ENCODE results near the gene ZMYND15. TPM values are rescaled to one million over a fixed set of nuclear protein-coding genes. Genes with fewer than 3 reads are reported as not detected.
A peak's percentile ranks its signal among the peaks of the same experiment; 100 is the strongest.
"Not testable (repeated sequence)": the region's sequence is repeated elsewhere in the genome, so short reads cannot be mapped to it uniquely, and the experiment has no call there.

Gene ZMYND15, protein sequence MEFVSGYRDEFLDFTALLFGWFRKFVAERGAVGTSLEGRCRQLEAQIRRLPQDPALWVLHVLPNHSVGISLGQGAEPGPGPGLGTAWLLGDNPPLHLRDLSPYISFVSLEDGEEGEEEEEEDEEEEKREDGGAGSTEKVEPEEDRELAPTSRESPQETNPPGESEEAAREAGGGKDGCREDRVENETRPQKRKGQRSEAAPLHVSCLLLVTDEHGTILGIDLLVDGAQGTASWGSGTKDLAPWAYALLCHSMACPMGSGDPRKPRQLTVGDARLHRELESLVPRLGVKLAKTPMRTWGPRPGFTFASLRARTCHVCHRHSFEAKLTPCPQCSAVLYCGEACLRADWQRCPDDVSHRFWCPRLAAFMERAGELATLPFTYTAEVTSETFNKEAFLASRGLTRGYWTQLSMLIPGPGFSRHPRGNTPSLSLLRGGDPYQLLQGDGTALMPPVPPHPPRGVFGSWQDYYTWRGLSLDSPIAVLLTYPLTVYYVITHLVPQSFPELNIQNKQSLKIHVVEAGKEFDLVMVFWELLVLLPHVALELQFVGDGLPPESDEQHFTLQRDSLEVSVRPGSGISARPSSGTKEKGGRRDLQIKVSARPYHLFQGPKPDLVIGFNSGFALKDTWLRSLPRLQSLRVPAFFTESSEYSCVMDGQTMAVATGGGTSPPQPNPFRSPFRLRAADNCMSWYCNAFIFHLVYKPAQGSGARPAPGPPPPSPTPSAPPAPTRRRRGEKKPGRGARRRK
- total RNA-seq = 5.3 TPM

DNA sequence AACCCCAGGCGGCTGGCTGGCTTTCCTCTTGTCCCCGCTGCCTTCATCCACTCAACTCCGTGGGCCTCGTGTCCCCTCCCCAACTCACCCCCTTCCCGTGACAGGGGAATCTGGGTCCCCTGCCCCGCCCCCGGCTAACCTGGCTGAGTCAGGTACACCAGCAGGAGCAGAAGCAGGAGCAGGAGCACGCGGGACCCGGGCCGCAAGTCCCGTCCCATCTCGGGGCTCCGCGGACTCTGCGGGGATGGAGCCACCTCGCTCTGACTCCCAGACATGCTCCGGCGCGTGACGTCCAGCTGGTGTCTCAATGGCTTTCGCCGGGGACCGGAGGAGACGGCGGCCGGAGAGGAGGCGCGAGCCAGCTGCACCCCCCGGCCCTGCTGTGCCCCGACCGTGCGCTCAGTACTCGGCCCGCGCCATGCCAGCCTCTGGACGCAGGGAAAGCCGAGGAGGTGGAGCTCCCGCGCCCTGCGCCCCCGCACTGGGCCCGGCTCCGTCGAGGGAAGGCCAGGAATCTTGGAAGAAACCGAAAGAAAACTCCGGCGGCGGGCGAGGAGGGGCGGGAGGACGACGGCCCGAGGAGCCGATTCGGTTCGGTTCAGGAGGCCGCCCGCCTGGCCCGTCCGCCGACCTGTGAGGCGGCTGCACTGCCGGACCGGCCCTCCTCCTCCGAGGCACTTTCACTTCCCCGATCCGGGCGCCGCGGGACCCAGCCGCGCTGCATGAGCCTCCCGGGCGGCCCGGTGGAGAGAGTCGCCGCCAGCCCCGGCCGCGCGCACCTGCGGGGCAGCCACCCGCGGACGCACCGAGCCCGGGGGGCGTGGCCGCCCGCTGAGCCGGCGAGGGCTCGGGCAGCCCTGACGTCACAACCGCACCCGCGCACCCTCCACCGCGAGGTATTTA lies at the start of gene ZMYND15, which contains the start of gene CXCL16:
ZMYND15 (plus strand) TSS at position 712 of the 903 bp plus-strand sequence. CDS start 716 bp downstream, outside the sequence.
CXCL16 (minus strand) TSS at position 807 of the 903 bp plus-strand sequence; CDS start at position 218, 589 bp downstream.
- peak; percentile 48 for DNase-seq (ENCODE audit: low spot score)

DNA sequence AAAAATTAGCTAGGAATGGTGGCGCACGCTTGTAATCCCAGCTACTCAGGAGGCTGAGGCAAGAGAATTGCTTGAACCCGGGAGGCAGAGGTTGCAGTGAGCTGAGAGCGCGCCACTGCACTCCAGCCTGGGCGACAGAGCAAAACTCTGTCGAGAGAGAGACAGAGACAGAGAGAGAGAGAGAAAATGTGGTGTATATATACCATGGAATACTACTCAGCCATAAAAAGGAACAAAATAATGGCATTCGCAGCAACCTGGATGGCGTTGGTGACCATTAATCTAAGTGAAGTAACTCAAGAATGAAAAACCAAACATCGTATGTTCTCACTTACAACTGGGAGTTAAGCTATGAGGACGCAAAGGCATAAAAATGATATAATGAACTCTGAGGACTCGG lies 49.8 kb upstream of the ZMYND15 start:
- not testable (repeated sequence) for DNase-seq (ENCODE audit: low spot score)

DNA sequence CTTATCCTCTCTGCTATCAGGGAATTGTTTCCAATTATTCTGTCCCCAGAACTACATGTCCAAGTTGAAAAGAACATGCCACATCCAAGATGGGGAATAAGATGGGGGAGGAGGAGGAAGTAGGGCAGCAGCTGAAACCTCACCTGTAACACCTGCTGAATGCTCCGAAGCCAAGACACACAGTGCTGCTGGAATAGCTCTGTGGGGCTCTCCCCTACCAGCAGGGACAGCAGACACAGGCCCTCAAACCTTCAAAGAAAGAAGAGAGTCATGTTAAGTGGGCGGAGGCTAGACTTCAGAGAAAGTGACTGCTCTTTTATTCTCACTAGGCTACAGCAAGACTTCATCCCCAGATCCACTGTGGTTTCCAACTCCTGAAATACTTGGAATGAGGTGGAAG lies 48.9 kb upstream of the ZMYND15 start:
- no peak for DNase-seq (ENCODE audit: low spot score)

DNA sequence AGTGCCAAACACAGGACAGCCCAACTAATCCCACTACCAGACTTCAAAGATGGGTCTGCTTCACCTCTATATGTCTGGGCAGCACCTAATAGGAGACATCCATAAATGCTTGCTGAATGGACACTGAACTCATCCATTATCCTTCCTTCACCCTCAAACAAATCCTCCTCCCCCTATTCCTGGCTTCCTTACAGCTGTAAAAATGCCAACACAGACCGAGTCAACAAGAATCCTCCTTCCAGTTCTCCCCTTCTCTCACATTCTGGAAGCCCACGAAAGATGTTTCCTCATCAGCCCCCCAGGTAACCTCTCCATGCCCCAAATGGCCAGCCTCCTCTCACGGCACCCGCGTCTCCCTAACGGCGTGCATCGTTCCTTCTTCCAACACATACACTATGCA lies 47.9 kb upstream of the ZMYND15 start:
- no peak for DNase-seq (ENCODE audit: low spot score)

DNA sequence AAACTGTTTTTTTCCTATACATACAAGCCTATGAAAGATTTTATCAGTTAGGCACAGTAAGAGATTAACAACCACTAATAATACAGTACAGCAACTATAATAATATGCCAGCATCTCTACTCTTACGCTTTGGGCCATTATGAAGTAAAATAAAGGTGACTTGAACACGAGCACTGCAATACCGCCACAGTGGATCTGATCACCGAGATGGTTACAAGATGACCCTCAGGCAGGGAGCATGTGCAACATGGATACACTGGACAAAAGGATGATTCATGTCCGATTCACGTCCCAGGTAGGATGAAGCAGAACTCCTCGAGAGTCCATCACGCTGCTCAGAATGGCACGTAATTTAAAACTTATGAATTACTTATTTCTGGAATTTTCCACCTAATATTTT lies 46.2 kb upstream of the ZMYND15 start:
- no peak for DNase-seq (ENCODE audit: low spot score)

DNA sequence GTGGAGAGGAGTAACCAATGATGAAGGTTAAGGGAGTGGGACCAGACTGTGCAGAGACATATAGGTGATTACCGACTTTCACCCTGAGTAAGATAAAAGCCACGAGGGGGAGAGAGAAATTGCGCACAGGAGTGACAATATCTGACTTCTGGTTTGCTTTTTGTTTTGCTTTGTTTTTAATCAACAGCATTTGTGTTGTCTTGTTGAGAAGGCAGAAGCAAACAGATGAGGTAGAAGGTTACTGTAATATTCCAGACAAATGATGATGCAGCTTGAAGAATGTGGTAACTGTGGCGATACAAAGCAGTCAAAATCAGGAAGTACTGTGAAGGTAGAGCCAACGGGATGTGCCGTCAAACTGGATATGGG lies 43.2 kb upstream of the ZMYND15 start:
- no peak for DNase-seq (ENCODE audit: low spot score)

DNA sequence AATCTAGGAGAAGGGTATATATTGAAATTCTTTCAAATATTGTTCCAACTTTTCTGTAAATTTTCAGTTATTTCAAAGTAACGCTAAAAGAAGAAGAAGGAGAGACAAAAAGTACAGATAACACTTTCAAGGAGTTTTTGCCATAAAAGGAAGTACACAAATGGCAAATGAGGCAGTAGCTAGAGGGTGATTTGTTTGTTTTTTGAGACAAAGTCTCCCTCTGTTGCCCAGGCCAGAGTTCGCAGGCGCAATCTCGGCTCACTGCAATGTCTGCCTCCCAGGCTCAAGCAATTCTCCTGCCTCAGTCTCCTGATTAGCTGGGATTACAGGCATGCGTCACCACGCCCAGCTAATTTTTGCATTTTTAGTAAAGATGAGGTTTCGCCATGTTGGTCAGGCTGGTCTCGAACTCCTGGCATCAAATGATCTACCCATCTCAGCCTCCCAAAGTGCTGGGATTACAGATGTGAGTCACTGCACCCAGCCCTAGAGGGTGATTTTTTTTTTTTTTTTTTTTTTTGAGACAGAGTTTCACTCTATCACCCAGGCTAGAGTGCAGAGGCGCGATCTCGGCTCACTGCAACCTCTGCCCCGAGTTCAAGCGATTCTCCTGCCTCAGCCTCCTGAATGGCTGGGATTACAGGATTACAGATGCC lies 40.1 kb upstream of the ZMYND15 start:
- DNase-seq (ENCODE audit: low spot score) = not testable (repeated sequence)

DNA sequence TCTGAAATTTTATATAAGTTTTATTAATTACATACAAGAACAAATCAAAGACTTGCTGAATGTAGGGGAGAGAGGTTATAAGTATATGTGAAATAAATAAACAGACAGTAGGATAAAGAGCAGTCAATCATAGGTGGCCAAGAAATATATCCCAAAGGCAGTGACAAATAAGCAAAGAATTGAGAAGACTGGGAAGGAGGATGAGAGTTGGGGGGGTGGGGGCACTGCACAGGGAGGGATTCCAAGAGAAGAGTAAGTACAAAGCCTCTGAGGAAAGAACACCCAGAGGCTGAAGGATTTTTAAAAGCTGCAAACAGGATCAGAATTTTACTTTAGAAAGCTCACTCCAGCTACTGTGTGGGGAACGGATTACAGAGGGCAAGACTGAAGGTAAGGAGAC lies 38.5 kb upstream of the ZMYND15 start:
- no peak for DNase-seq (ENCODE audit: low spot score)

DNA sequence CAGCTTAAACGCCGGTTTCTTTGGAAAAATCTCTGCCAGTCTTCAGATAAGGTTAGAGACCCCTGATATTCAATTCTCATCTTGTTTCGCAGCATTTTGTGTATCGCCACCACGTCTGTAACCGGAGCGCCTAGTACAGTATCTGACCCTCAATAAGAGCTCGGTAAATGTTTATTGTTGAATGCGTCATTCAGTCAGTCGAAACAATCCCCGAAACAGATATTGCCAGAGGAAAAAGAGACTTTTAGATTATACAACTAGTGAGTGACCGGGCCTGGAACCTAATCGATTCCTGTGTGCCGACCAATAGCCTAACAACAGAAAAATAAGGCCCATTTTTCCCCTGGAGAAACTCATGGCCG lies 36.3 kb upstream of the ZMYND15 start:
- no peak for DNase-seq (ENCODE audit: low spot score)

DNA sequence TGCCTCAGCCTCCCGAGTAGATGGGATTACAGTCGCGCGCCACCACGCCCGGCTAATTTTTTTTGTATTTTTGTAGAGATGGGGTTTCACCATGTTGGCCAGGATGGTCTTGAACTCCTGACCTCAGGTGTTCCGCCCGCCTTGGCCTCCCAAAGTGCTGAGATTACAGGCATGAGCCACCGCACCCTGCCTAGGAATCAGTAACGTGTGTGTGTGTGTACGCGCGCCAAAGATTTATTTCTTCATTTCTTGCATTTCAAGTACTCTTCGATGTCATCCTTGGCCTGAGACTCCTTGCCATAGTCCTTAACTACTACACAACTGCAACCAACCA lies 35.1 kb upstream of the ZMYND15 start:
- not testable (repeated sequence) for DNase-seq (ENCODE audit: low spot score)

DNA sequence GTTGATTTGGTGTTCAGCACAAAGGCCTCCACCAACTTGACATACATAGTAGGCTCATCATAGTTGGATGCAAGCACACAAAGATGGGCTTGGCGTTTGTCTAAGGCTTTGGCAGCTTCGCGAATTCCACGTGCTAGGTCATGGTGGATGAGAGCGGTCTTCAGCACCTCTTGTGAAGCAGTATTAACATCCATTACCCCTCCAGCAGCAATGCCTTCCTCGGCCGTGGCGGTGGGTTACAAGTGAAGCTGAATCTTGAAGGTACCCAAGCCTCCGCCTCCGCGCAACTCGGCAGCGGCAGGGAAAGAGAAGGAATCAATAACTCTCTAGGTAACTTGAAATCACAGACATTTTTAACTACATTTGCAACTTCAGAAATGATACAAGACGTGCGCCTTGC lies 34.6 kb upstream of the ZMYND15 start:
- no peak for DNase-seq (ENCODE audit: low spot score)

DNA sequence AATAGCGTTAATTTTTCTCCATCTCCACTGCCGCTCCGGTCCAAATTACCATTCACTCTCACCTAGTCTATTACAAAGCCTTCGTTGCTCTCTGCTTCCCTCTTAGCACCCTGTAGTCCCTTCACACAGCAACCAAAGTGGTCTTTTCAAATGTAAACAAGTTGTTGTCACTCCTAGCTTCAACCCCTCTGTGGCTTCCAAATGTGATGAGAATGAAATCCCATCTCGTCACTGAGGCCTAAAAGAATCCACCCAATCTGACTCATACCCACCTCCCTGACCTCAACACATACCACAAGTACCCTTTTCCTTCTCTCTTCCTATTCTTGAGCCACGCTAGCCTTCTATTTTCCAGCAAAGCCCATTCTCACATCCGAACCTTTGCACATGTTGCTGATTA lies 33.5 kb upstream of the ZMYND15 start:
- DNase-seq (ENCODE audit: low spot score) = no peak

DNA sequence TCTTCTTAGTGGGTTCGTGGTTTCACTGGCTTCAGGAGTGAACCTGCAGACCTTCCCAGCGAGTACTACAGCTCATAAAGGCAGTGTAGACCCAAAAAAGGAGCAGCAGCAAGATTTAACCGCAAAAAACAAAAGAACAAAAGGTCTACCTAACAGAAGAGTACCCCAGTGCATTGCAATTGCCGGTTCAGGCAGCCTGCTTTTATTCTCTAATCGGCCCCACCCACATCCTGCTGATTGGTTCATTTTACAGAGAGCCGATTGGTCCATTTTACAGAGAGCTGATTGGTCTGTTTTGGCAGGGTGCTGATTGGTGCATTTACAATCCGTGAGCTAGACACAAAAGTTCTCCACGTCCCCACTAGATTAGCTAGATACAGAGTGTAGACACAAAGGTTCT lies 31.2 kb upstream of the ZMYND15 start:
- DNase-seq (ENCODE audit: low spot score) = peak; percentile 32

DNA sequence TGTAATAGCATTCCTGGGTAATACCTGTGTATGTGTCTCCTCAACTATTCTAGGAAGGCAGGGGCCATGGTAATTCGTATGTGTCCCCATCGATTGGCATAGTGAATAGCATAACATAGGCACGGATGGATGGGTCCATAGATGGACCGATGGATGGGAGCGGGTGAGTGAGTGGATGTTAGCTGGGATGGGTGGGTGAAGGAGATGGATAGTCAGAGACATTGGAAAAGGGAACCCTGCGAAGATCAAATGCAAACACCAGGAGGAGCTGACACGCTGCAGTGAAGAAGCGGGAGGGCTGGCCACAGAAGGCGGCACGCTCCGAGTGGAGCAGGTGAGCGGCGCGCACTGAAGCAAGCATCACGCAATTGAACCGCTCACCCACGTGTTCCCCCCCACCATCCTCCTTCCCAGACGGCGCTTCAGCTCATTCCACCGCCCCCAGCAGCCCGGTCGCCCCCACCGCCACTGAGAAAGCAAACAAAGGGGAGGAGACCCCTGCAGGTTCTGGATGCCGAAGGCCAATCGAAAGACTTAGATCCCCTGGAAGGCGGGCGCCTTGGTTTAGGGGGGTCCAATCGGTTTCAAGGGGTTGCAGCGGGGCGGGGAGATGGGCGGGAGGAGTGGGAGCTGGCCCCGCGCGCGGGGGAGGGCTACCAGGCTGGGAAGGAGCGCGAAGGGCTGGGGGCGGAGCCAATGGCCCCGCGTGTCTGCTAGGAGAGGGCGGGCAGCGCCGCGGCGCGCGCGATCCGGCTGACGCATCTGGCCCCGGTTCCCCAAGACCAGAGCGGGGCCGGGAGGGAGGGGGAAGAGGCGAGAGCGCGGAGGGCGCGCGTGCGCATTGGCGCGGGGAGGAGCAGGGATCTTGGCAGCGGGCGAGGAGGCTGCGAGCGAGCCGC lies 29.6 kb upstream of the ZMYND15 start, which contains the start of gene ARRB2:
ARRB2 (plus strand) TSS at position 839 of the 899 bp plus-strand sequence. CDS start 90 bp downstream, outside the sequence.
- peak; percentile 98 for DNase-seq (ENCODE audit: low spot score)

DNA sequence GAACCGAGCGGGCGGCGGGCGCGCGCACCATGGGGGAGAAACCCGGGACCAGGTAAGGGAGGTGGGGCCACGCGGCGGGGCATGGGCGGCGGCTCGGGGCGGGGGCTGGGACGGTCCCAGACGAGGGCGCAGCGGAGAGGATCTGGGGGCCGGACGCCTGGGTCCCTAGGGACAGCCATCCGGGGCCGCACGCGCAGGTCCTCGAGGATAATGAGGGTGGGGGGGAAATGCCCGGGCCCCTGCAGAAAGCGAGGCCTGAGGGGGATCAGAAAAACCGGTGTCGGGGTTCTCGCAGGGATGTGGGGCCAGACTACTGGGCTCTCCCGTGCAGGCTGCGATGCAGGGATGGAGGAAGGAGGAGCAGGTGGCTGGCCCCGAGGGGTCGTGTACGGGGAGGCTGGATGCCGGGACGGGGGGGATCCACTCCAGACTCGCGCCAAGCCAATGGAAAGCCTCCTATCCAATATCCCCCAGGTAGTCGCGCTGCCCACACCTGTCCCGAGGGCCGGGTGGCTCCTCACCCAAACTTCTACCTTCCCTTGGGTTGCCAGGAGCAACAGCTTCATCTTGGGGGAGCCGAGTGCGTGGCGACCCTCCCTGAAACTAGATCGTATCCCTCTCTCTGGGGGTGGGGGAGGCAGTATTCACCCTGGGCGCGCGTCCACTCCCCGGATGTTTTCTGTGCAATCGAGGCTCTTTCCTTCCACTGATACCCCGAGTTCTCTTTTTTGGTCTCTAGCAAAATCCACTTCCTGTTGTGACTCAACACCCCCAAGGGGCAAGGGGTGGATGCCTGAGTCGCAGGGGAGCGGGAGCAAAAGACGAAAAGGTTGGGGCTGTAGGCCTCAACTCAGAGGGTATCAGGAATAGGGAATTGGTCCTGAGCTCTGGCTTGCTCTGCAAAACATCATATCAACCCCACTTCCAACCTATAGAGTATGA lies 28.7 kb upstream of the ZMYND15 start:
- DNase-seq (ENCODE audit: low spot score) = no peak

DNA sequence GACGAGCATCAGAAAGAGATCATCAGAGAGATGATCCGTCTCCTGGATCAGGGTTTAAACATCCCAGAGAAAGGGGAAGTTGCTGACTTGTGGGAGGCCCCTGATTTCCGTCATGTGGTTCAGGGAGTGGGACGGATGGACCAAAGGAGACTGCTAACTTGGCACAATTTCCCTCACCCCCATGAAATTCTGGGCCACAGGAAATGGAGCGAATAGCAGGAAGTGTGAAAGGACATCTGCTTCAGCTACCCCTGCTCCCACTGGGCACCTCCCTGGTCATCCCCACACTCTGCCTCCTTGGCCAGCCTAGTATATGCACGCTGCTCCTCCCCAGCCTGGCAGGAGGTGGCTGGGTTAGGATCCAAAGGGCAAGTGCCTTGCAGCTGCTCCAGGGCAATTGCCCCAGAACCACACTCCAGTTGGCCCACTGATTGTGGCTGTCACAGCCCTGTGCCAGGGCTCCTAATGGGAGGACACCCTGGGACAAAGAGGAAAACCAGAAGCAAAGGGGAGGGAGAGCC lies 27.9 kb upstream of the ZMYND15 start:
- peak; percentile 43 for DNase-seq (ENCODE audit: low spot score)

DNA sequence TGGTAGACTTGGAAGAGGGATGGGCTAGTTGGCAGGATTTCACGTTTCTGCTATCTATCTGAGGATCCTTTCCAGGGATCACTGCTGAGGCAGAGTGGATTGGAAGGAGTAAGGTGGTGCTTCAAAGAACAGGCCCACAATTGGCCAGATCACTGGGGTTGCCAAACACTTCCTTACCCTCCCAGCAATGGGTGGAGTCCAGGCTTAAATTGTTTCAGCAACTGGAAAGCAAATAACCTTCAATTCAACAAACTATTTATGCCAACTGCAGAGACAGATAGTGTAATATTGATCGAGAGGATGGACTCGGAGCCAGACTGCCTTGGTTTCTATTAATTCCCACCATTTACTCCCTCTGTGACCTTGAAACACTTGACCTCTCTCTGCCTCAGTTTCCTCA lies 27.1 kb upstream of the ZMYND15 start:
- no peak for DNase-seq (ENCODE audit: low spot score)

DNA sequence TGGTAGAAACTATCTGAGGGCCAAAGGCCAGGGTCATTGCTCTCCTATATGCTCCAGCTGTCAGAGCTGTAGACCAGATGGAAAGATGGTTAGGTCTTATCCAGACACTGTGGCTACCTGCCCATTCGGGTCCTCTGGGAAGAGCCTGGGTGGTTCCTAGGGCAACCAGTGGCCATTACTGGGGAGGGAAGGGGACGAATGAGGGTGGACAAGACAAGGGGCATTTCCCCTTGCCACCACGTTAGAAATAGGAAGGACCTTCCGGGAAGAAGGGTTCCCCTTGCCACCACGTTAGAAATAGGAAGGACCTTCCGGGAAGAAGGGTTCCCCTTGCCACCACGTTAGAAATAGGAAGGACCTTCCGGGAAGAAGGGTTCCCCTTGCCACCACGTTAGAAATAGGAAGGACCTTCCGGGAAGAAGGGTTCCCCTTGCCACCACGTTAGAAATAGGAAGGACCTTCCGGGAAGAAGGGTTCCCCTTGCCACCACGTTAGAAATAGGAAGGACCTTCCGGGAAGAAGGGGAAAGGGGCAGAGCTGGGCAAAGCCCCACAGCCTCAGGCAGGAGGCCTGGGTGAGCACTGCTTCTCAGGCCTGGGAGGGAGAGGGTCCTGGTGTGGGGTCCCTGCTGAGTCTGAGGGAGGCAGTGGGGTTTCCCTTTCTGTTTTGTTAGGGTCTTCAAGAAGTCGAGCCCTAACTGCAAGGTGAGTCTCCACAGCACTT lies 25.1 kb upstream of the ZMYND15 start:
- DNase-seq (ENCODE audit: low spot score) = not testable (repeated sequence)
